Hematopoietic multipotent progenitor cell treated with erythropoietin and hydrocortisone succinate and interleukin-3 and kit ligand, for 4 days (in vitro differentiated cells): ENCODE data around the gene LMOD1.
"Not testable (repeated sequence)": the region's sequence is repeated elsewhere in the genome, so short reads cannot be mapped to it uniquely, and the experiment has no call there.

Experiments
- DNase-seq: peaks from one replicate; pipeline ENCODE4 v3.0.0-alpha.2; 2015

Gene LMOD1

GRCh38 chr1:201890806-201891450, 55.4 kb downstream of the LMOD1 start:
- no peak for DNase-seq

GRCh38 chr1:201890223-201890622, 56.1 kb downstream of the LMOD1 start:
- no peak for DNase-seq

GRCh38 chr1:201889090-201889968, 57.0 kb downstream of the LMOD1 start:
- no peak for DNase-seq

GRCh38 chr1:201888282-201889089, 57.9 kb downstream of the LMOD1 start, which contains the start of gene SHISA4:
Gene SHISA4 (plus strand): TSS chr1:201888898. CDS start chr1:201888995, 97 bp downstream.
- peak; percentile 54 for DNase-seq

- no peak for DNase-seq
Observed at GRCh38 chr1:201887116-201887866, 59.1 kb downstream of the LMOD1 start.

- DNase-seq = peak; percentile 10
Observed at GRCh38 chr1:201886103-201886885, 60.1 kb downstream of the LMOD1 start.

- DNase-seq = peak; percentile 84
Observed at GRCh38 chr1:201885531-201886075, 60.7 kb downstream of the LMOD1 start.

GRCh38 chr1:201884425-201884824, 61.9 kb downstream of the LMOD1 start:
- peak; percentile 66 for DNase-seq

- peak; percentile 82 for DNase-seq
Observed at GRCh38 chr1:201883786-201884185, 62.6 kb downstream of the LMOD1 start.

- DNase-seq = peak; percentile 7
Observed at GRCh38 chr1:201883266-201883665, 63.1 kb downstream of the LMOD1 start.

GRCh38 chr1:201882665-201883132, 63.6 kb downstream of the LMOD1 start:
- DNase-seq = peak; percentile 93

- DNase-seq = peak; percentile 10
Observed at GRCh38 chr1:201881617-201882016, 64.7 kb downstream of the LMOD1 start.

GRCh38 chr1:201880928-201881571, 65.3 kb downstream of the LMOD1 start:
- DNase-seq = peak; percentile 37

GRCh38 chr1:201877877-201878401, 68.4 kb downstream of the LMOD1 start:
- DNase-seq = peak; percentile 78

GRCh38 chr1:201876148-201876818, 70.1 kb downstream of the LMOD1 start:
- DNase-seq = peak; percentile 39

- no peak for DNase-seq
Observed at GRCh38 chr1:201874672-201875071, 71.7 kb downstream of the LMOD1 start.

GRCh38 chr1:201870397-201870796, 76.0 kb downstream of the LMOD1 start:
- DNase-seq = no peak

GRCh38 chr1:201861448-201861847, 84.9 kb downstream of the LMOD1 start:
- no peak for DNase-seq

GRCh38 chr1:201859424-201859823, 86.9 kb downstream of the LMOD1 start:
- no peak for DNase-seq

- DNase-seq = not testable (repeated sequence)
Observed at GRCh38 chr1:201856722-201857121, 89.6 kb downstream of the LMOD1 start.
